ENCODE measurements around the gene PHF21B. TPM values are rescaled to one million over a fixed set of nuclear protein-coding genes. Genes with fewer than 3 reads are reported as not detected.

Gene PHF21B
- total RNA-seq, 1 experiment from 2014 or later, result not detected

DNA sequence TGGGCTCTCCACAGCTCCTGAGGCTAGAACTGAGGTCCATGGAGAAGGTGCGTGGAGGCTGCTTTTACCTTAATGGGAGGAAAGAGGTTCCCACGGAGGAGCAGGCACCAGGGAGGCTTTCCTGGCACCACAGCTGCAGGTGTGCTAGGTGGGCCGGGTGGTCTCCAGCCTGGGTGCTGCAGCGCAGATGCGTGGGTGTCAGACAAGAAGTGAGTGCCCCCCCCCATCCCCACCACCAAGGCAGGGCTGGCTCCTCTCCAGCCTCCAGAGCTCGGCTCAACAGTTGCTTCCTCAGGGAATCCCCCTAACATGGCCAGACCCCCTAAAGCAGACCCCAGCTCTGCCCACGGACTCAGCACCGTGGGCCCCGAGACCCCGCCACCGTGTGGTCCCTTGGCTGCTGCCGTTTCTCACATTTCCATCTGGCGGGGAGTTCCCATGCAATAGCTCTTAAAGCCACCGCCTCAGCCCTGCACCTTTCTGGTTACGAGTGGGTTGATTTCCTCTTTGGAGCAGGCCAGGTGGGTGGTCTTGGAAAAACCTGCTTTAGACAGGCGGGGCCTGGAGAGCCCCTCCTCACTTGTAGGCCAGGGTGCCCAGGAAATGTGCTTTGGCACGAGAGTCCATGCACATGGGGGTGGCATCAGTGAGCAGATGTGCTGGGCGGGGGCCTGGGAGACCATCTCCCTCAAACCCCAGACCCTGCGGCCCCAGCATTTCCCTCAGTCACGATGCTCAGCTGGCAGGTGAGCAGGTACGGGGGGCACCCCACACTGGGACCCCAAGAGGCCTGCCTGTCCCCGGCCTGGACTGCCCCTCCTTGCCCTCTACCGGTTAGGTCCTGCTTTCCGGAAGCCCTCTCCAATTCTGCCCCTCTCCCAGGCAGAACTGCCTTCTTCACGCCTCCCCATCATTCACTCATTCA is 163.7 kb downstream of the PHF21B start:
- no peak for DNase-seq (ENCODE audit: low read depth)

DNA sequence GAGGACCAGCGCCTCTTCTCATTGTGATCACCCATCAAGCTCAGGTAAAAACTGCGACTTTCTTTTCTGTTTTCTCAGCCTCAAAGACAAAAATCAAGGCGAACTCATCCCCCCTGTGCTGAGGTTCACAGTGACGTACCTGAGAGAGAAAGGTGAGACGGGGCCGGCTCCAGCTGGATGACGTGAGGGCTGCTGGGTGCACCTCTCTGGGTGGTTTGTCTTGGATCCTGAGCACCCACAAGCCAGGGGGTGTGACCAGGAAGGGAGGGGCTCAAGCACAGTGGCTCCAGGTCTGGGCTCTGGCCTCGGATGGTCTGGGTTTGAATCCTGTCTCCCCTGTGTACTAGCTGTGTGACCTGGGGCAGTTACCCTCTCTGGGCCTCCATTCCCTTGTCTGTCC is 164.6 kb downstream of the PHF21B start:
- DNase-seq (ENCODE audit: low read depth), result no peak

- no peak for DNase-seq (ENCODE audit: low read depth)
Measured at GRCh38 chr22:44842417-44842816, 167.4 kb downstream of the PHF21B start.

DNA sequence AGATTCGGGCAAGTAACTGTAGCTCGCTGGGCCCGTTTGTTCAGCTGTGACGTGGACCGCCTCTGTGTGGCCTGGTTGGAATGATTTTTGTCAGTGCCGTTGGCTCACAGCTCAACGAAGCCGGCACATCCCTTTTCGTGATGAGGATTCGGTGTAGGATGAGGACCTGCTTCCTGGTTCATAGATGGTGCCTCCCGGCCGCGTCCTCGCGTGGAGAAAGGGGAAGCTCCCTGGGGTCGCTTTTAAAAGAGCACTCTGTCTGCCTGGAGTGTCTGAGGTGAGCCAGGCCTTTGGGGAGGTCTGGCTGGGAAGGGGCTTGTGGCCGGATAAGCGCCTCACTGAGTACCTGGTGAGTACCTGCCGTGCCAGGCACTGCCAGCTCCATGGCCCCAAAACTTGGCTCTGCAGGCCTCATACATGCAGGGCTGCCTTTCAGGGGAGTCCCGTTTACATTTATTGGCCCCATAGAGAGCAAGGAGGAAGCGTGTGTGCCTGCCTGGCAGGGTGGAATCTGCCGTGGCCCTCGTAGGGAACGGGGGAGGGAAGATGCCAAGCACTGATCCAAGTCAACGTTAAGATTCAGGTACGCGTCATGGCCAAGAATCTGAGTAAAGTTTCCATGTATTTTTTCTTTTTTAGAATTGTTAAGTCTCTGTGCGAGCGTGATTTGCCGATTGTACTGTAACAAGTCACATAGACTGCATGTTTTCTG is 169.0 kb downstream of the PHF21B start:
- DNase-seq (ENCODE audit: low read depth), result no peak

DNA sequence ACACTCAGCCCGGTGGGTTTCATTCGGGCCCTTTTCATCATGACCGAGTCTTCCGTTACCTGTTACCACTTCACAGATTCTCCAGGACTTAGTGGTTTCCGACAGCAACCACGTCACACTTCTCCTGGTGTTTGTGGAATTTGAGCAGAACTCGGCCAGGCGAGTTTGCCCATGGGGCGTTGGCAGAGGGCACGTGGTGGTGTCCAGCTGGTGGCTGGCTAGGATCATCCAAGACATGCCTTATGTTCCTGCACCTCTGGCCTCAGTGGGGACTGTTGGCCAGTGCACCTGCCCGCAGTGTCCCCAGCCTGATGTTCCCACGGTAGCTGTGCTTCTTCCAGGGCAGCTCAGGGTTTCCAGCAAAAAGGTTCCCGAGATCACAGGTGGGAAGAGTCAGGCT is 170.1 kb downstream of the PHF21B start:
- DNase-seq (ENCODE audit: low read depth), result no peak

DNA sequence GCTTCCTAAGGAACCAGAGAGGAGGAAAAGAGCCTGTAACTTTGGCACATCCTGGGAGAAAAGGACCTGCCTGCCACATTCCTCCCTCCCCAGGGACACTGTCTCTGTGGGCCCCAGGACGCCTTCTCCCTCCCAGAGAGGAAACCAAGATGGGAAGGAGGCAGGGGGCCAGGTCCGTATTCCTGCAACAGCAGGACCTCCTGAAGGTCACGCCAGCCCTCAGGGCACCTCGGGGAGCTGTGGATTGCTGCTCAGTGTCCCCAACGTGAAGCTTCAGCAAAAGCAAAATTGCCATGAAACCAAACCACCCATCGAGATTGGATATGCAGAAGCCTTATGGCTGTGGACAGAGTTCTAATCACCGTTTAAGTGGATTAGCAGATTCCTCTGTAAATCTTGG is 170.7 kb downstream of the PHF21B start:
- no peak for DNase-seq (ENCODE audit: low read depth)

DNA sequence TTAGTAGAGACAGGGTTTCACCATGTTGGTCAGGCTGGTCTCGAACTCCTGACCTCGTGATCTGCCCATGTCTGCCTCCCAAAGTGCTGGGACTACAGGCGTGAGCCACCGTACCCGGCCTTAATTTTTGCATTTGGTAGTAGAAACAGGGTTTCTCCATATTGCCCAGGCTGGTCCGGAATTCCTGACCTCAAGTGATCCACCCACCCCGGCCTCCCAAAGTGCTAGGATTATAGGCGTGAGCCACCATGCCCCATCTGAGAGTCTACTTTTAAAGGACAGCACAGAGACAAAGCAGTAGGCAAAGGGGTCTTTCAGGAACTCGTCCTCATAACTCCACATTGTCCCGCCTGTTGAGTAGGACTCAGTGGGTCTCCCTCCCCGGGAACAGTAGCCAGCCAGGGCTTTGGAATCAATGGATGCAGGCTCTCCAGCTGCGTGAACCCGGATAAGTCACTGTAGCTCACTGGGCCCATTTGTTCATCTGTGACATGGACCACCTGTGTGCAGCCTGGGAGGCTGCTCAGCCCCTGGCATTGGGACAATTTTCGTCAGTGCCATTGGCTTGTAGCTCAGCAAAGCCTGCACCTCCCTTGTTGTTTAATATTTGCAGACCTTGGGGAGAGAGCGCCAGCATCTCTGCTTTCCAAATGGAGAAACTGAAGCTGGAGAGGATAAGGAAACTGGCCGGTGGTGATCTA is 171.3 kb downstream of the PHF21B start:
- DNase-seq (ENCODE audit: low read depth), result no peak

GRCh38 chr22:44837481-44837880 is 172.3 kb downstream of the PHF21B start:
- no peak for DNase-seq (ENCODE audit: low read depth)

GRCh38 chr22:44834065-44834464 is 175.7 kb downstream of the PHF21B start:
- DNase-seq (ENCODE audit: low read depth), result no peak

- DNase-seq (ENCODE audit: low read depth), result no peak
Measured at GRCh38 chr22:44831885-44832284, 177.9 kb downstream of the PHF21B start.

Other genes with a start within 250 kb of the PHF21B start
- gene NUP50, start 153.9 kb upstream of the PHF21B start, total RNA-seq (2014; rRNA removed; shearing (Covaris generic)), result 51.7 and 63.5 TPM in 2 replicates
- 19.1 and 27.5 TPM in 2 replicates for gene KIAA0930, start 230.9 kb upstream of the PHF21B start, total RNA-seq (2014; rRNA removed; shearing (Covaris generic))